HG03439 (cell line): Measurements from ENCODE around the gene ROBO1.
"Not testable (repeated sequence)": the region's sequence is repeated elsewhere in the genome, so short reads cannot be mapped to it uniquely, and the experiment has no call there.

Experiments used
- ATAC-seq: cut with Tn5 transposase; IDR thresholded peaks from one replicate; pipeline ENCODE4 v1.9.1; 2021; ENCODE audit warnings: mild to moderate bottlenecking, moderate library complexity; ENCODE audit not compliant: unreplicated experiment

ROBO1 gene

DNA sequence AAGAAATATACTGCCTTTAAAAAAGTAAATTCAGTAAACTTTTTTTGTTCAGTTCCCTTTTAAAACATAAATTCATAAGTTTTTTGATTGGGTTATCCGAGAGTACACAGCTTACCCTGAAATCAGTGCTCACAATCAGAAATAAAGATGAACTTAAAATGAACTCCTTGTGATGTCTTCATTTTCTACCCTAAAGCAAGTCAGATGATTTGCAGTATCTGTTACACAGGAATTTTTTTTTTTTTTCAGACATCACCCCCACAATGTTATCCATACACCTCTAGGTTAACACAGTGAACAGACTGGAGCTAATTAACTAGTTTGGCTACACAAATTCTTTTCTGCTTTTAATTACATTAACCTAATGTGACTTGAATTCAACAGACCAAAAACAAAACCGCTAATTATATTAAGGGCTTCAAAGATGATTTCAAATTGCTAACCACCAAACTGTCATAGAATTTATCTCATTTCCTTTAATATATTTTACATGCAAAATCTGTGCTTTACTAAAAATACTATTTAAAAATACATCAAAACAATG, 1042.0 kb downstream of the ROBO1 start:
- no peak for ATAC-seq

DNA sequence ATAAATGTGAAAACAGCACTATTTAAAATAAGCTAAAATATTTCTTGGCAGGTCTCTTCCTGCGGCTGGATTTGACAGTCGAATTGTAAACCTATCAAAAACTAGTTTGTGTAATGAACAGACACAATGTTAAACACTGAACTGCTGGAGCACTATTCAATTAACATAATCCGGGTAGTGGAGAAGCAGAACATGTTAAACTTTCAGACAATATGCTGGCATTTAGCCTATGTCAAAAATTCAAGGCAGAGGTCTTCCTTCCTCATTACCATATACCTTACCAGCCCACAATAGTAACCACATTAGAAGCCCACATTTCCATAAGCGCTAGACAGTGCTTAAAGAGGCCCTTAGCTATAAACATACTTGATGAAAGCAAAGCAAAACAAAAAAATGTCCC, 1042.9 kb downstream of the ROBO1 start:
- no peak for ATAC-seq

DNA sequence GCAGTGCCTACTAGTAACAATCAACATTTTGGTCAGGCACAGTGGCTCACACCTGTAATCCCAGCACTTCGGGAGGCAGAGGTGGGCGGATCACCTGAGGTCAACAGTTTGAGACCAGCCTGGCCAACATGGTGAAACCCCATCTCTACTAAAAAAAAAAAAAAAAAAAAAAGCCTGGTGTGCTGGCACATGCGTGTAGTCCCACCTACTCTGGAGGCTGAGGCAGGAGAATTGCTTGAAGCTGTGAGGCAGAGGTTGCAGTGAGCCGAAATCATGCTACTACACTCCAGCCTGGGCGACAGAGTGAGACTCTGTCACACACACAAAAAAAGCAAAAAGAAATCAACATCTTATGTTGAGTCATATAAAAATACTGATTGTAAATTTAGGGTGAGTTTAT, 1043.4 kb downstream of the ROBO1 start:
- ATAC-seq, result not testable (repeated sequence)

DNA sequence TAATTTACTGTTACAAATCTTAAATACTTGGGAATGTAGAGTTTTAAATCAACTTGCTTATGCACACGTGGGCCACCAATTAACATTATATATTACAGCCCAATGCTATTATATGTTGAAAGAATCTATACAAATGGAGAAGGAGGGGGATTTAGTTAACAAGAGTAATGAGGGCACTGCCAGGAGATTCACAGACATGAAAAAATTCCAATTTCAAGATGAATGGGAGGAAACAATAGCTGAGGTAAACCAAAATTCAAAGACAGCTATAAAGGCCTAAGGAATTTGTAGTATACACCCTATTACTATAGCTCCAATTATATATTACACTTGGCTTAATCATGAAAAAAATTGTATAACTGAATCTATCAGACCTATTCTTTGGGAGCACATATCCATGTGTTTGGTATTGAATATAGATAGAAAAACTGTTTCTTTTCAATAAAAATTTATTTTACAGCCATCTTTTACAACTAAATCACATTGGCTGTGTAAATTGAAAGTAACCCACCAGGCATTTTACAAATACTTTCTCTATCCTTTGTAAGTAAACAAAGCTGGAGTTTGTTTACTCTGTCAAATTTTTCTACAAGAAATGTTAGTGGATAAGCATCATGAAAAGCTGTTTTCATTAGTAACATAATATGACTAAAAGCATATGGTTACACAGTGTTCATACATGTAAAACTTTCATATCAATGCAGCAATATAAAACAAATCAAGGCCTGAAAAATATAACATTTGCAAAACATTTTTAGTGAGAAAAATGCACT, 1045.8 kb downstream of the ROBO1 start:
- ATAC-seq, result no peak

DNA sequence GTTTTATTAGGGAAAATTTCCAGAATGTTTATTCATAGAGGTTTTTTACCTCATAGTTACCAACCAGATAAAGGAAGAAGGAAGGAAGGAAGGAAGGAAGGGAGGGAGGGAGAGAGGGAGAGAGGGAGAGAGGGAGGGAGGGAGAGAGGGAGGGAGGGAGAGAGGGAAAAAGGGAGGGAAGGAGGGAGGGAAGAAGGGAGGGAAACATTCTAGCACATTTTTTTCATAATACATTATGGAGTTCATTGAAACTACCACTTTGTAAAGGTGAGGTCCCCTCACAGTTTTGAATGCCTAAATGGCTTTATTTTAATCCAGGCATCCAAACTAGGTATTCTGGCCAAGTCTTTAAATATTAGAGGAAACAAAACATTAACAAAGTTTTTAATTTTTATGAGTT, 1049.1 kb downstream of the ROBO1 start:
- no peak for ATAC-seq

DNA sequence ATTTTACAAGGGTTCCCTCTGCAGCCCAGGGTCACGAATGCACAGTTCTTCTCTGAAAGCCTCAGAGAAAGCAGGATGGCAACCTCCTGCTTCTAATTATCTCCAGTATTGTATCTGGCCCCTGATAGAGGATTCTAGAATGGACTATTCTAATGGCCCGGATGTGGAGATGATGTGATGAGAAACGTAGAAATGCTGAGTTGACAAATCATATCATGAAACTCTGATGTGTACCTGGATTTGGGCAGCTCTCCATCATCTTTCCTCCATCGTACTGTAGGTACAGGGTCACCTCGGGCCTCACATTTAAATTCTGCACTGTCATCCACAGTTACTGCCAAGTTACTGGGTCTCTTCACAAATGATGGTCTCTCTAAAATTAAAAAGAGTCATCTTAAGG, 1050.8 kb downstream of the ROBO1 start:
- ATAC-seq, result no peak

DNA sequence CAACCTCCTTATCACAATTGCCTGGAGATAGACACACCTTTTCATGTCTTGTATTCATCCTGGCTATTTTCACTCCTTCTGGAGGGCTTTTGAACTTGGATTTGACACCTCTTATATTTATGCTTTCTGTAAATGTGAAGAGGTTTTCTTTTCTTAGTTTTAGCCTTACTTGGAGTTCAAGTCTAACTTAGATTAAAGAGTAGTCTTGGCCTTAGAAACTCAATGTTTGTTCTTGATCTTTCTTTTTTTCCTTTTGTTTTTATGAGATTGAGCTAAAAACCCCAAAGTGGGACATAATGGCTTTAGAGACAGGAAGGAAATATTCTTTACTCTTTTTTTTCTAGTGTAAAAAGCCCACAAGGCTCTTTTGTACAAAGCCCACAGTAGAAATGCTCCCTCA, 1054.9 kb downstream of the ROBO1 start:
- ATAC-seq, result no peak

DNA sequence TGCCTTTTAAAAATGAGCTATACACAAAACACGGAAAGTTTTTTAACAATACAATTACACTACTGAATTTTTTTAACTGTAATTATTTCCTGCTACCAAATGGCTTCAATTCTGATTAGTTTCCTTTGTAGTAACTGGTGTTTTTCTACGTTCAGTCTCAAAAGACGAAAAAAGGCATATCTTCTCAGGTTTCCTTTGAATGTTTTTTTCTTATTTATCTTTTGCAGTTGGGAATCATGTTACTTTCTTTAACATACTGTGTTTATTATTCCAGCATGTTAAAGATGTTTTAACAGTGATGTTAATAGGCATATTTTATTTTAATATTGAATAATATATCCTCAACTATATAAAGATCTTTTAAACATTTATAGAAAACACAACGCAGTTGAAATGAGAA, 1055.5 kb downstream of the ROBO1 start:
- ATAC-seq, result no peak

DNA sequence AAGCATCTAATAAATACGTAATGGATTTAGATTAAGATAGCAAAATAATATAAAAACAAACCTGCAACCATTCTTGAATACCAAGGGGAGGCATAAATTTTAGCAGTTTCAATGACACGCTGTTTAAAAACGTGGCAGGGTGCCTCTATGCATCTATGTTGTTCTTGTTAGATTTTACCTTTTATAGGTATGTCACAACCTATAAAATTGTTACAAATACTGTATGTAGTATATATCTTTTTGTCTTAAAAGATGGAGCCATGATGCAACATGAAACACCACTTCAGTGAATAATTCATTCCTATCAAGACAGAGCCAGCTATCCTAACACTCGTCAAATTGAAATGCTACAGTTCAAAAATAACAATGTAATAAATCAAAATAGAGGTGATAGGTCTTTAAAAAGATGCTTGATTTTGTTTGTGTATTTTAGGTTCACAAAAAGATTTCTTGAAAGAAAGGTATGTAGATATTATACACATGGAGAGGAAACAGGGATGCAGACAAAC, 1059.2 kb downstream of the ROBO1 start:
- no peak for ATAC-seq

DNA sequence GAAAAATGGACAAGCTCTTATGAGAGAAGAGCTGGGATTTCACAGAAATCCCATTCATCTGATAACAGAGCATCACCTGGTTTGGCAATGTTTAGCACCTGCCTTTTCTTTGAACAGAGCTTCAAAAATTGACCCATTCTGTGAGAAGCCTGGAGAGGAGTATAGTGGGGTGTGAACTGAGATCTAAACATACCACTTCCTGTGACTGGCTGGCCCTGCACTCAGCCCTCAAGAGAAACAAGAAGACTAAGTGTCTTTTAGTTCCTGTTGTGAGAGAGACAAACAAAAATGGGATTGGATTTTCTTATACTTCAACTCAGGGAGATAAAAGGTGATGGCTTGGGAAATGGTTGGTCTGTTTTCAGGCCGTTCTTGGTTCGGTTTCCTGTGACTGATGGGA, 1060.2 kb downstream of the ROBO1 start:
- ATAC-seq, result no peak

DNA sequence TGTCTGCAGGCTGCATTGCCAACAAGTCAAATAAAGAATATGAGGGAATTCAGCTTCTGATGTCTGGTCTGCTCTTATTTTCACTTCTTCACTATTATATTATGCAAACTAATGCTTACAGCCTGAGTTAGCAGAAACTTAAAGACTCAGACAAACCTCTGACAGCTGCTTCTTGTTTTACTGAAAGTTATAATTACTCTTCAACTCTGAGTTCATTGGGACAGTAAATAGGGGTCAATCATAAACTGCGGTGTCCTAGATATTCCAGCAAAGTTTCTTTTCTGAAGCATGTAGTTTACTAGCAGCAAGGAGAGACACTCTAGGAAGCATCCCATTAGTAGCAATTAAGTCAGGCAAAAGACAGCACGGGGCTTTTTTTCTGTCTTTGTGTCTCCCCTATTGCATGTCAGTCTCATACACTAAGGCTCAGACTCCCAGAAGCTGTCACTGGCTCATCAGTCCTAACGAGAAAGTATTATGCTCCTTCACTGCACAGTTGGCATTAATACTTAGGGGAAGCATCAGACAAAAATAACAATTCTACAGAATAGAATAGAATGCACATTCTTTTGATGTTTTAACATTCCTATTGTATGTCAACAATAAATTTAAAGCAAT, 1060.8 kb downstream of the ROBO1 start:
- no peak for ATAC-seq

DNA sequence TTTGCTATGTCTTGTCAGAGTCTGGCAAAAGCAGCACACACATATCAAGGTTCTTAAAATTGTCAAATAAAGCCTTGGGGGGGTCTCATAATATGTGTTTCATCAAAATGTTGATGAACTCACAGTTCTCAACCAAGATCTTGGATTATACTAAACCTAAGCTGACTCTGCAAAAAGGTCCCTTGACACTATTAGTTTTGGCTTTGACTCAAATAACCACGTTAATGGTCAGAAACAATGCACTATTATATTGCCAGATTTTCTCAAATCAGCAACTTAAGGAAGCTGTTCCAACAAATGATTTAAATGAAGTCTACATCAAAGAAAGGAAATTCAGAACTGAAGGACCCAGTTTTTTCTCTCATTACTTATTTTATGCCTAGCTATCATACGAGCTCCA, 1063.9 kb downstream of the ROBO1 start:
- ATAC-seq, result no peak

DNA sequence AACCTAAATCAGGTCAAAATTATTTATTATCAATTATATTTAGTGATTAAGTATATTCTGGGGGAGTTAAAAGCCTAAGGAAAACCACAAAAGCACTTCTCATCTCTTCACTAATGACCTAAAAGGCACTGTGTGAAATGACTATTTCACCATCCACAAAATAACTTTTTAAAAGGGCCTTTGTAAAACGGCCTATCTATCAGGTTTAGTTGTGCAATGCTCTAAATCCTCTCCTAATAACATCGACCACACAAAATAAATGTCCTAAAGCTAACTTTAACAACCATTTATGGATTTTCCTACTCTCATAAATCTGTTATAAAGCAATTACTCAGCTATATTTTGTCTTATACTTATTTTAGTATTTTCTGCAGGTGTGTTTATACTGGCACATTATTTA, 1066.3 kb downstream of the ROBO1 start:
- ATAC-seq, result no peak

DNA sequence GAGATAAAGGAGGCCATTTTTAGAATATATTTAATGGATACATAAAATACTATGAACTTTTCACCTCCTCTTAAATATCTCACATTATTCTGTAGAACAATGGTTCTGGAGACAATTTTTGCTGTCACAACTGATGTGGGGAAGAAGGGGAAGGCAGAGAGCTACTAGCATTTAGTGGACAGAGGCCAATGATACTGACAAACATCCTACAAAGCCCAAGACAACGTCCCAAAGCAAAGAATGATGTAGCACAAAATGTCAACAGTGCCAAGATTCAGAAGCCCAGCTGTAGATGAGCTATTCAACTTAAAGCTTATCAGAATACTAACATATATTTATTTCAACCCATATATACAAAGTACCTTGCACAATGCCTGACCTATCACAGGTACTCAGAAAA, 1069.4 kb downstream of the ROBO1 start:
- ATAC-seq, result no peak

DNA sequence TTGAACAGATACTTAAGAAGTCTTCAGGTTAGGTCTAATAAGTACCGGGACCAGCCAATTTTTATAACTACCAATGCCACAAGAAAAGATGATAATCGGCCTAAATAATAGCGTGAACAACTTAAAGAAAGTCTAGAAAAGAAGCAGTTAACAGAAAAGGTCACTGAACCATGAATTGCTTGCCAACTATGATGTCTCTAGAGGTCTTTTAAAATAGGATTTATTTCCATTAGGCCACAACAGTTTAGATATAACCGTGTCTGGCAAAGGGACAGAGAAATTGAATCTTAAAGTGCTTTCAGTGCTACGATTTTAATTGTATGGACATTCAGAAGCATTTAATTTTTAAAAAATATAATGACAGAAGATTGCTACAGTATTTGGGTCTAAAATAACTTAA, 1070.4 kb downstream of the ROBO1 start:
- no peak for ATAC-seq

DNA sequence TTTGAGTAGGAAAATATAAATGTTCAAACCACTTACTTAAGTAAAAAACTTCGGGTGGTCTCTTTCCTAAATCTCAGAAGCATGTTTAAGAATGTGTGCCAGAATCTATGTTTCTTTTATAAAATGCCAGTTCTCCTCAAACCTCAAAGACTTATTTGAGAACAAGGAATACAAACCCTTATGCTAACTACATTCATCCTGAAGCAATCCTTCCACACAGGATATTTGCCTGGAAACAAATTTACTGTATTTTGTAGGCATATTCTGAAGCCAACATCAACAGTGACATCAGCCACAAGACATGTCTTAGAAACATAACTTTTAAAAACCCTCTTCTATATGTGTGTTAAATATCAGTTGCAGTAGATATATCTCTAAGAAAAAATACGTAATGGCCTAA, 1077.0 kb downstream of the ROBO1 start:
- ATAC-seq, result no peak

DNA sequence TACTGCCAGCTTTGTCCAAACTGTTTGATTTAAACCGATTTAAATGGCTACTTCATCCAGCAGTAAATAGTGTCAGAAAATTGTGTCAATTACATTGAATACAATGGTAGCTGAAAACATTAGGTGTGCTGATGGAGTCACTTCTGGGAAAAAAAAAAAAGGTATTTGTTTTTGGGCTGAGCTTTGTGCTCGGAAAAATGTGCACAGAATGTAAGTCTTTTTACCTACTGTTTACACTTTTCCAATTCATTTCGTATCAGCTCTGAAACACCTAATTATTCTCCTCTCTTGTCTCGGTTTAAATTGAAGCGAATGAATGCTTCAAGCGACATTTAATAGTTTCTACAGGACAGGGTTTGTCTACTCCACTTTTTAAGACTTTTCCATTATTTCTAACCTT, 1078.4 kb downstream of the ROBO1 start:
- ATAC-seq, result no peak

DNA sequence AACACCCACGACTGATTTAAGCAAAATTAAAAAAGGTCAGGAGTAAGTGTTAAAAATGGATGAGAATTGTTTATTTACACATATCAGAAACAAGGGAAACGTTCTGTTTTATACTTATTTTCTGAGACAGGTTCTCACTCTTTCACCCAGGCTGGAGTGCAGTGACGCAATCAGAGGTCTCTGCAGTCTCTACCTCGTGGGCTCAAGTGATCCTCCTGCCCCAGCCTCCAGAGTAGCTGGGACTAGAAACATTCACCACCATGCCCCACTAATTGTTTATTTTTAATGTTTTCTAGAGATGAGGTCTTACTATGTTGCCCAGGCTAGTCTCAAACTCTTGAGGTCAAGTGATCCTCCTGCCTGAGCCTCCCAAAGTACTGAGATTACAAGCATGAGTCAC, 1080.3 kb downstream of the ROBO1 start:
- no peak for ATAC-seq

DNA sequence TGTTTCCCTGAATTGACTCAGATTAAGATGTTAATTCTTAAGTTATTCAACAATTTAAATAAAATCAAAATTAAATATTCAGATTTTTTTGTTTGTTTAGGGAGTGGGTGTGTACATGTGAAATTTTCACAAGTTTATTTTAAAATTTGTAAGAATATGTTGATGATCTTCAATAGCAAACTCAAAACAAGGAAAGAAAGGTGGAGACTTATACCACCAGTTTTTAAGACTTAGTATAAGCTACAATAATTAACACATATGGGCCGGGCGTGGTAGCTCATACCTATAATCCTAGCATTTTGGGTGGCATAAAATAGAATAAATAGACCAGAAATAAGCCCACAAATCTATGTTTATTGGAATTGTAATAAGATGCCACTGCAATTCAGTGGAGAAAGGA, 1084.5 kb downstream of the ROBO1 start:
- no peak for ATAC-seq

DNA sequence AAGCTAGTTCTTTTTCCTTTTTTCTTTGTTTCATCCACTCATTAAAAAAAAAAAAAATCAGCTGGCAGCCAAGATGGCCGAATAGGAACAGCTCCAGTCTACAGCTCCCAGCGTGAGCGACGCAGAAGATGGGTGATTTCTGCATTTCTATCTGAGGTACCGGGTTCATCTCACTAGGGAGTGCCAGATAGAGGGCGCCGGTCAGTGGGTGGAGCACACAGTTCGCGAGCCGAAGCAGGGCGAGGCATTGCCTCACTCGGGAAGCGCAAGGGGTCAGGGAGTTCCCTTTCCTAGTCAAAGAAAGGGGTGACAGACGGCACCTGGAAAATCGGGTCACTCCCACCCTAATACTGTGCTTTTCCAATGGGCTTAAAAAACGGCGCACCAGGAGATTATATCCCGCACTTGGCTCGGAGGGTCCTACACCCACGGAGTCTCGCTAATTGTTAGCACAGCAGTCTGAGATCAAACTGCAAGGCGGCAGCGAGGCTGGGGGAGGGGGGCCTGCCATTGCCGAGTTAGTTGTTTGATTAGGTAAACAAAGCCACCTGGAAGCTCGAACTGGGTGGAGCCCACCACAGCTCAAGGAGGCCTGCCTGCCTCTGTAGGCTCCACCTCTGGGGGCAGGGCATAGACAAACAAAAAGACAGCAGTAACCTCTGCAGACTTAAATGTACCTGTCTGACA, 1092.5 kb downstream of the ROBO1 start:
- not testable (repeated sequence) for ATAC-seq

DNA sequence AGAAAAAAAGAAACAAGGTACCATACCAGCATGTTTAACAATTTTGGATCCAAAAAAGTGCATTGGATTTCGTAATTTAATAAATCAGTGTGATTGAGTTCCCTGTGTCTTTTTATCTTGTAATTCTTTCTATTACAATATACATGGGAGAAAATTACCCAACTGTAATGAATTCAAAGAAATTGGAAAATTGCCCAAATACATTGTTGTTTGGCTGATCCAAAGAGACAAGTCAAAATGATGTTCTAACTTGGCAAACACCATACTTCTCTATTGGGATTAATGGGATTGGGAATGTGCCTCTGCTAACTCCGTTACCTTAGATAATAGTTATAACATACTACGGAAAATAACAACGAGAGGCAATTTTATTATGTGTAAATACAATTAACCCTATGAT, 1097.1 kb downstream of the ROBO1 start:
- ATAC-seq, result no peak

DNA sequence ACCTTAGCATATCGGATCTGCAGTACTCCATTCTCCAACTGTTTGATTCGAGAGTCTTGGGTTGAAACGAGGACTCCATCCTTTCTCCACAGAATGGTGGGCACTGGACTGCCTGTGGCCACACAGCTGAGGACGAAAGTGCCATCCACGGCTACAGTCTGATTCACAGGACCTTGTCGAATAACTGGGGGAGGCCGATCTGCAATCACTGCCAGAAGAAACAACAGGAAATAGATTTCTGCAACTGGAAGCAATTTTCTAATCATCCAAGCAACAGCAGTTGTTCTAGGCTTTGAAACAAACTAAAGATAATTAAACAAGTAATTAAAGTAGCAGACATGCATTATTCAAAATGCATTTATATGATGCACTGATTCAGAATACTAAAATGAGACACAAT, 1097.7 kb downstream of the ROBO1 start:
- no peak for ATAC-seq
